IPS DF 4.7 (cell line): ENCODE results near the gene PREB.
"Not testable (repeated sequence)": the region's sequence is repeated elsewhere in the genome, so short reads cannot be mapped to it uniquely, and the experiment has no call there.

Experiments used
- DNase-seq: peaks from one replicate; pipeline ENCODE4 v3.0.0-alpha.2; 2013; ENCODE audit warnings: low spot score; ENCODE audit errors: extremely low read depth

PREB gene

GRCh38 chr2:27133905-27134780 is at the start of gene PREB:
Gene PREB (minus strand): TSS chr2:27134636. CDS start chr2:27134421, 215 bp downstream.
- DNase-seq, result peak; percentile 79

GRCh38 chr2:27184115-27184514 is 49.7 kb upstream of the PREB start:
- DNase-seq, result no peak

- no peak for DNase-seq
Measured at GRCh38 chr2:27182346-27182745, 47.9 kb upstream of the PREB start.

- no peak for DNase-seq
Measured at GRCh38 chr2:27179344-27180000, 45.0 kb upstream of the PREB start.

GRCh38 chr2:27178469-27178868 is 44.0 kb upstream of the PREB start:
- no peak for DNase-seq

- no peak for DNase-seq
Measured at GRCh38 chr2:27177441-27178351, 43.3 kb upstream of the PREB start.

GRCh38 chr2:27175781-27176180 is 41.3 kb upstream of the PREB start:
- DNase-seq, result not testable (repeated sequence)

GRCh38 chr2:27175330-27175729 is 40.9 kb upstream of the PREB start:
- DNase-seq, result no peak

GRCh38 chr2:27174638-27175037 is 40.2 kb upstream of the PREB start:
- no peak for DNase-seq

- no peak for DNase-seq
Measured at GRCh38 chr2:27171351-27171848, 37.0 kb upstream of the PREB start.

GRCh38 chr2:27170581-27171337 is 36.3 kb upstream of the PREB start:
- no peak for DNase-seq

GRCh38 chr2:27164960-27165763 is 30.7 kb upstream of the PREB start:
- no peak for DNase-seq

- DNase-seq, result no peak
Measured at GRCh38 chr2:27162151-27163121, 28.0 kb upstream of the PREB start.

- DNase-seq, result no peak
Measured at GRCh38 chr2:27160191-27160590, 25.8 kb upstream of the PREB start.

GRCh38 chr2:27159271-27159670 is 24.8 kb upstream of the PREB start:
- DNase-seq, result no peak

- DNase-seq, result no peak
Measured at GRCh38 chr2:27158468-27158867, 24.0 kb upstream of the PREB start.

- DNase-seq, result no peak
Measured at GRCh38 chr2:27155069-27155520, 20.7 kb upstream of the PREB start.

- DNase-seq, result no peak
Measured at GRCh38 chr2:27154488-27154887, 20.1 kb upstream of the PREB start.
